ENCODE results near the gene MYDGF. TPM values are rescaled to one million over a fixed set of nuclear protein-coding genes. Genes with fewer than 3 reads are reported as not detected.
A peak's percentile ranks its signal among the peaks of the same experiment; 100 is the strongest.

The MYDGF gene
- total RNA-seq, 1 experiment from 2014 or later, result 188 TPM

GRCh38 chr19:4713384-4713951 is 43.3 kb upstream of the MYDGF start:
- CTCF ChIA-PET, result interaction anchor here (0.5 to 1.3 kb wide), 3 partner anchors 11 to 28 kb away, joined by 3 to 4 read pairs (median 3); no protein-coding TSS in a partner anchor
- TF ChIP-seq CTCF (IDR thresholded peaks at IDR 0.05; ENCODE audit: unreplicated experiment), result no peak
- H3K27ac Mint-ChIP-seq (ENCODE audit: low read depth, unreplicated experiment), result peak overlapping the region; percentile 90
- intact Hi-C loops (cut with micrococcal nuclease), result loop anchor here (1.0 kb wide), 2 partner anchors 11 to 19 kb away; no protein-coding TSS in a partner anchor
- no TSS peak for BruUV-seq (replicated peaks)
- peak overlapping the region; percentile 70 for H3K4me3 Mint-ChIP-seq (ENCODE audit: unreplicated experiment)
- POLR2A ChIA-PET, result interaction anchor here (0.6 to 5.0 kb wide), 11 partner anchors 9 to 371 kb away, joined by 3 to 62 read pairs (median 4); partner anchors contain the start of genes DPP9, FEM1A, KDM4B and MYDGF
- H3K4me1 Mint-ChIP-seq (ENCODE audit: insufficient read depth, unreplicated experiment), result peaks cover 24% of the 10 kb centered on the region
- no peaks in the 10 kb centered on the region for H3K27me3 Mint-ChIP-seq (ENCODE audit: insufficient read depth, unreplicated experiment)
- no peaks in the 10 kb centered on the region for H3K9me3 Mint-ChIP-seq (ENCODE audit: unreplicated experiment)
- H3K36me3 Mint-ChIP-seq (ENCODE audit: insufficient read depth, unreplicated experiment), result peaks cover 81% of the 10 kb centered on the region
- DNase-seq (ENCODE audit: unreplicated experiment), result peak; percentile 99

GRCh38 chr19:4712771-4713170 is 42.6 kb upstream of the MYDGF start:
- Mint-ChIP-seq H3K27me3 (ENCODE audit: insufficient read depth, unreplicated experiment) (no peaks in the 10 kb centered on the region), H3K4me1 (ENCODE audit: insufficient read depth, unreplicated experiment) (peaks cover 31% of the 10 kb centered on the region), H3K27ac (ENCODE audit: low read depth, unreplicated experiment) (peak overlapping the region; percentile 90), H3K4me3 (ENCODE audit: unreplicated experiment) (peak overlapping the region; percentile 70), H3K36me3 (ENCODE audit: insufficient read depth, unreplicated experiment) (peaks cover 81% of the 10 kb centered on the region), H3K9me3 (ENCODE audit: unreplicated experiment) (no peaks in the 10 kb centered on the region)
- BruUV-seq (replicated peaks), result no TSS peak
- POLR2A ChIA-PET, result interaction anchor here (0.6 to 5.0 kb wide), 8 partner anchors 9 to 370 kb away, joined by 3 to 62 read pairs (median 10); partner anchors contain the start of genes DPP9, FEM1A, KDM4B and MYDGF
- DNase-seq (ENCODE audit: unreplicated experiment), result no peak
- CTCF ChIA-PET, result interaction anchor here (0.5 to 1.3 kb wide), 3 partner anchors 12 to 28 kb away, joined by 3 to 4 read pairs (median 3); no protein-coding TSS in a partner anchor
- intact Hi-C loops (cut with micrococcal nuclease), result loop anchor here (1.0 kb wide), 2 partner anchors 12 to 18 kb away; no protein-coding TSS in a partner anchor
- no peak for TF ChIP-seq CTCF (IDR thresholded peaks at IDR 0.05; ENCODE audit: unreplicated experiment)

GRCh38 chr19:4711211-4711610 is 41.1 kb upstream of the MYDGF start:
- BruUV-seq (replicated peaks), result no TSS peak
- H3K4me3 Mint-ChIP-seq (ENCODE audit: unreplicated experiment), result peak overlapping the region; percentile 35
- H3K9me3 Mint-ChIP-seq (ENCODE audit: unreplicated experiment), result no peaks in the 10 kb centered on the region
- intact Hi-C loops (cut with micrococcal nuclease), result no loop called here
- POLR2A ChIA-PET, result interaction anchor here (0.5 to 5.0 kb wide), 3 partner anchors 16 to 270 kb away, joined by 3 to 62 read pairs (median 5); no protein-coding TSS in a partner anchor
- CTCF ChIA-PET, result interaction anchor here (0.6 kb wide), 1 partner anchor 133 kb away, joined by 4 read pairs; no protein-coding TSS in a partner anchor
- no peak for DNase-seq (ENCODE audit: unreplicated experiment)
- H3K27ac Mint-ChIP-seq (ENCODE audit: low read depth, unreplicated experiment), result peak overlapping the region; percentile 70
- no peaks in the 10 kb centered on the region for H3K27me3 Mint-ChIP-seq (ENCODE audit: insufficient read depth, unreplicated experiment)
- H3K36me3 Mint-ChIP-seq (ENCODE audit: insufficient read depth, unreplicated experiment), result peaks cover 78% of the 10 kb centered on the region
- TF ChIP-seq CTCF (IDR thresholded peaks at IDR 0.05; ENCODE audit: unreplicated experiment), result no peak
- H3K4me1 Mint-ChIP-seq (ENCODE audit: insufficient read depth, unreplicated experiment), result peaks cover 31% of the 10 kb centered on the region

- no peak for TF ChIP-seq CTCF (IDR thresholded peaks at IDR 0.05; ENCODE audit: unreplicated experiment)
- Mint-ChIP-seq H3K4me3 (ENCODE audit: unreplicated experiment) (no peak overlapping the region), H3K9me3 (ENCODE audit: unreplicated experiment) (no peaks in the 10 kb centered on the region), H3K36me3 (ENCODE audit: insufficient read depth, unreplicated experiment) (peaks cover 73% of the 10 kb centered on the region), H3K27ac (ENCODE audit: low read depth, unreplicated experiment) (peak overlapping the region; percentile 70), H3K4me1 (ENCODE audit: insufficient read depth, unreplicated experiment) (peaks cover 31% of the 10 kb centered on the region), H3K27me3 (ENCODE audit: insufficient read depth, unreplicated experiment) (no peaks in the 10 kb centered on the region)
- no TSS peak for BruUV-seq (replicated peaks)
- CTCF ChIA-PET, result interaction anchor here (0.5 to 0.7 kb wide), 2 partner anchors 64 to 318 kb away, joined by 3 to 5 read pairs; no protein-coding TSS in a partner anchor
- no peak for DNase-seq (ENCODE audit: unreplicated experiment)
- POLR2A ChIA-PET, result interaction anchor here (0.9 to 1.2 kb wide), 2 partner anchors 14 to 271 kb away, joined by 3 read pairs; no protein-coding TSS in a partner anchor
- intact Hi-C loops (cut with micrococcal nuclease), result no loop called here
Measured at GRCh38 chr19:4710281-4710600, 40.1 kb upstream of the MYDGF start.
